HG03064 (cell line): Measurements from ENCODE around the gene NPAS3.

ENCODE experiments used
- ATAC-seq: cut with Tn5 transposase; IDR thresholded peaks from one replicate; pipeline ENCODE4 v1.9.1; 2021; ENCODE audit warnings: low read depth; ENCODE audit not compliant: unreplicated experiment

The NPAS3 gene

DNA sequence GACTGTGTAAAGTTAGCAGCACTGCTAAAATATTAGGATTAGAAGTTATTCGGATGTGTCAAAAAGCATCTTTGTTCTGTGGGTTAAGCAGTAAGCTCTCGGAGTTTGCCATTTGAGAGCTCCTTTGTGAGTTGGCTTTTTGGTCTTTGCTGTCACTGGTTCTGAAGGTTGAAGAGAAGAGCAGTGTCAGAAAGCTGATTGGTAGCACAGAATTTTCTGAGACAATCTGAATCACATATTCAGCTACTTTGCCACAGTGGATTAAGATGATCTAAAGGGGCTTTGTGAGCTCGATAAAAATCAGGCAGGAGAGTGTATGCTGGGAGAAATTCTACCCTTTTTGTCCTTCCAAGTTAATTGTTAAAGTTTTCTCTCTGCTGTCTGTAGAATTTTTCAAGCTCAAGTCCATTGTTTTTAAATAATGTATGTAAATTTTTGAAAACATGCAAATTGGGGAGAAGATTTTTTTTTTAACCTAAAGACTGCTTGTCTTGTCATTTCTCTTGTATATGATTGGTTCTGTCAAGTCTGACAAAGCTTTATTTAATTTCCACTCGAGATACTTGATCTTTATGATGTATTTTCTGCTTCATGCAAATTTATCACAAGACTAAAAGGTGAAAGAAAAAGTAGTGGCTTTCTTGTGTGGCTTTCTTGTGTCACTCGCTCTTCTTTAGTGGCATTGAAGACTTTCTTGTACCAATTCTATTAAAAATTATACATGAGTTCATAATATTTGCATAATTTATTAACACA lies 704.9 kb downstream of the NPAS3 start:
- ATAC-seq, result no peak

DNA sequence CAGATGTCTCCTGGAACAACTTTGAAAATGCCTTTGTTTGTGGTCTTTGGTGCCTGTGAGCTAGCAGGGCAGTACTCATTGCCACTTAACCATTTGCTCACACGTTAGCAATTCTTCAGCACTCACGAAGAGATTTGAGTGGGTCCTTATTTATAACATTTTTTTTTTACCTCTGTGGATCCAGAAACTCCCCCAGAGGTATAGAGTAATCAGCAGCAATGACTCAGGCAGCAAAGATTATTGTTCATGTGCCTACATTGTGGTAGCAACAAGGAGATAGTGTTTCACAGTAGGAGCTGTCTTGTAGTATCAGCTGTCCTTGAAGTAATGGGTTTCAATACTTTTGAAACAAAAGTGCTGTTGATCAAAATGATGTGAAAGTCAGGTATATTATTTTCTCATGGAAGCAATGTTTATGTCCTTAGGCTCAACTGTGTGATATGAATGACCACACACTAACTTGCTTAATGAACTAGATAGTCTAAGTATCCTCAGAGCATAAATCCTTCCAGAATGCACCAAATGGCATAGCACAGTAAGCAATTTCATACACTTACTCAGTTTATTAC lies 708.1 kb downstream of the NPAS3 start:
- no peak for ATAC-seq

DNA sequence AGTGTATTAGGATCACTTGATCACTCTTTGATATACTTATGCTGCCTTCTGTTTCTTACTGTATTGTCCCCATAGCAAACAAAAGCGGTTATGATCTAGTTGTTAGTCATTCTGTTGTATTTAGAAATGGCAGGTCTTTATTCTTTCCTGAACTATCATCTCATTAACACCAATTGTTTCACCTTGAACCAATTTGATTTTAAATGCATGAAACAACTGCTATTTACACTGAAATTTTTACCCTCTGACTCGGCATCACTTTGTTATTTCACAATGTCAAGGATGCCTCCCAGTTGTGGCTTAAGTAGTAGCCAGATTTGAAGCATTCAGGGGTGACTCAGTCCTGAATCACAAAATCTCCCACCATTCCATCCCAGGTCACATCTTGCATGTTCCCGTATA lies 708.7 kb downstream of the NPAS3 start:
- no peak for ATAC-seq

DNA sequence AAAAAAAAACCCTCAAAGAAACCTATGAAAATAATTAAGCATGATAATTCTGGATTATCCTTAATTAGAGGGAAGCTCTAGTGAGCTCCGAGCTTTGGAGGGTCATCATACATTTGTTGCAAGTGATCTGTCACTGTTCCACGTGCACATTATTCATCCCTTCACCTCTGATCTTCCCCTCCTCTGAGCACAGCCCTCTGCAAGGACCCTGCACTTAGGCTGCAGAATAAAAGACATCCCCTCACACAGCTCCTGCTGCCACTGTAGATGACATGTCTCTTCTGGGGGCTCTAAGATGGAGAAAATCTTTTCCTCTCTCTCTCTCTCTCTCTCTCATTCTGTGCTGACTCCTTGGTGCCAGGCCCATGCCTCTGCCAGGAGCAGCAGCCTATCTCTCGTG lies 711.8 kb downstream of the NPAS3 start:
- no peak for ATAC-seq

GRCh38 chr14:33652566-33653307 lies 714.1 kb downstream of the NPAS3 start:
- ATAC-seq, result no peak

GRCh38 chr14:33653308-33653695 lies 714.6 kb downstream of the NPAS3 start:
- no peak for ATAC-seq

DNA sequence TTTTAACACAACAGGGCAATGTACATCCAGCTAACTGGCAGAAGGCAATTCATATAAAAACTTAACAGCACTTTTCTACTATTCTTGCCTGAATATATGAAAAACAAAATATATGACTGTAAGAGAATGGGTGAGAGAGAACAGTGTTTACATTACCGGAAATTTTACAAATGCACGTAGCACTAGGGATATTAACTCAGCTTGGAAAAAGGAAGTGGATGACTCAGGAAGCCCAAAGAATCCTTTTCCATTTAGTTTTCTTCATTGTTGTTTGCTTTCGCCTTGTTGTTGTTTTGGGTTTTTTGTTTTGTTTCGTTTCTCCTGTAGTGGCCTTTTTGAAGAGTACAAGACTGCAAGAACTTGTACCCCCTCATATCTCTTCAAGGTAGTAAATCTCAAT lies 716.7 kb downstream of the NPAS3 start:
- ATAC-seq, result no peak

- ATAC-seq, result no peak
Measured at GRCh38 chr14:33657476-33657875, 718.8 kb downstream of the NPAS3 start.

GRCh38 chr14:33660248-33660647 lies 721.6 kb downstream of the NPAS3 start:
- no peak for ATAC-seq

- no peak for ATAC-seq
Measured at GRCh38 chr14:33661101-33661500, 722.4 kb downstream of the NPAS3 start.

GRCh38 chr14:33668066-33668465 lies 729.4 kb downstream of the NPAS3 start:
- no peak for ATAC-seq

DNA sequence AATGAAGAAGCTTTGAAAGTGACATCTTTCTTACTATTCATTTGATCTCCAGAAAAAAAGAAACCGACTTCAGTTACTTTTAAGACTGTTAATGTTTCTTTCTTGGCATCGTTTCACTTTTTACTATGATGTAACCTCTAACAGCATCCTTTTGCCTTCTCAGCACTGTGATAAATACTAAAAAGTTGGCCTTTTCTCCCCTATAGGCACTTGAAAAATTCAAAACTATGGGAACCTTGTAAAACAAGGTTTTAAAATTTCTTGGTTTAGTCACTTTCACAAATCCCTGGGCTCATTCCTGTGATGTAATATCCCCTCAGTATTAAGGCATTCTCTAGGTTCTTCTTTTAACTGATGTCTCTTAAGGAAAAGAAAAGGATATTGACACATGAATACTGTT lies 730.4 kb downstream of the NPAS3 start:
- ATAC-seq, result no peak

DNA sequence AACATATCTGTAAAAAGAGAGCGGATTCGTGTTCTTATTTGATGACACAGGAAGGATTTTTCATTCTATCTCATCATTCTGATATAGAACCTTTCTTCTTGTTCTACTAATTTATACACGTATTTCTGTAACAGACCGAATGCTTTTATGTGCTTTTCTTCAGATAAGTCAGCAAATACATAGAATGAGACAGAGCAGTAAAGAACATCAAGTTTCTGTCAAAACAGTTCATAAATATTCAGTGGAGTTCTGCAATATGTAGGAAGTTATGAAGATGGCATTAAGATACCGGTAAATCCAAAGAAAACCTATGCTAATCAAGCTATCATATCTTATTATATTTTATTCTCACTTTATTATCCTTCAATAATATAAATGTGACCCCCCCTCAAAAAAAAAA lies 731.6 kb downstream of the NPAS3 start:
- no peak for ATAC-seq

GRCh38 chr14:33671556-33671955 lies 732.9 kb downstream of the NPAS3 start:
- no peak for ATAC-seq

GRCh38 chr14:33674927-33675326 lies 736.2 kb downstream of the NPAS3 start:
- no peak for ATAC-seq

- no peak for ATAC-seq
Measured at GRCh38 chr14:33675415-33676130, 736.9 kb downstream of the NPAS3 start.

DNA sequence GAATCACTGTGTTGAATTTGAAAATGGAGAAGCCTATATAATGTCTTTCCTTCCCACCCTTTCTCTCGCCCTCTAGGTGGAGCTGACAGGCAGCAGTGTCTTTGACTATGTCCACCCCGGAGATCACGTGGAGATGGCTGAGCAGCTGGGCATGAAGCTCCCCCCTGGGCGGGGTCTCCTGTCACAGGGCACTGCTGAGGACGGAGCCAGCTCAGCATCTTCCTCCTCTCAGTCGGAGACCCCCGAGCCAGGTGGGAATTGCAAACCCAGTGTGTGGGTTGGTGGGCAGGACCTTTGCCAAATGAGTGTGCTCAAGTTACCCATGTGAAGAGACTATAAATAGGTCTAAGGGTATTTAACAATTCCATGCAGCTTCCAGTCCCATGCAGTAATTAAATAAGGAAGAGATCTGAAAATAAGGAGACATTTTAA lies 737.5 kb downstream of the NPAS3 start:
- no peak for ATAC-seq

- ATAC-seq, result no peak
Measured at GRCh38 chr14:33676891-33677290, 738.2 kb downstream of the NPAS3 start.

GRCh38 chr14:33678005-33678404 lies 739.3 kb downstream of the NPAS3 start:
- no peak for ATAC-seq

DNA sequence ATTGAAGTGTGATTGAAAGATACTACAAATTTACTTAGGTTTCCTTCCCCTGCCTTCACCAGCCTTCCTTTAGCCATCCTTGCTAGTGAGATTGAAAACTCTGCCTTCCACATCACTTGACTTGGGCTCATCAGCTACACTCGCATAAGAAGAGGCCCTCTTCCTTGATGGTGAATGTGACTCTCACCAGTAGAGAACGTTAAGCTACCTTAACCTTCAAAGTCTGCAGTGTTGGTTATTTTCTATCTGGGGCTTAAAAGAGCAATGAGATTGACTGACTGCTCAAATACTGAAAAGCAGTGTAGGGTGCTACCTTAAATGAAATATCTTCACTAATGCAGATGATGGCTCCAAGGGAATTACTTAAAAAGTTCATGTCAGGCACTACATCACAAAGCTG lies 740.3 kb downstream of the NPAS3 start:
- no peak for ATAC-seq
